Measurements from ENCODE around the gene SPG7.
"Not testable (repeated sequence)": the region's sequence is repeated elsewhere in the genome, so short reads cannot be mapped to it uniquely, and the experiment has no call there.

Gene SPG7

DNA sequence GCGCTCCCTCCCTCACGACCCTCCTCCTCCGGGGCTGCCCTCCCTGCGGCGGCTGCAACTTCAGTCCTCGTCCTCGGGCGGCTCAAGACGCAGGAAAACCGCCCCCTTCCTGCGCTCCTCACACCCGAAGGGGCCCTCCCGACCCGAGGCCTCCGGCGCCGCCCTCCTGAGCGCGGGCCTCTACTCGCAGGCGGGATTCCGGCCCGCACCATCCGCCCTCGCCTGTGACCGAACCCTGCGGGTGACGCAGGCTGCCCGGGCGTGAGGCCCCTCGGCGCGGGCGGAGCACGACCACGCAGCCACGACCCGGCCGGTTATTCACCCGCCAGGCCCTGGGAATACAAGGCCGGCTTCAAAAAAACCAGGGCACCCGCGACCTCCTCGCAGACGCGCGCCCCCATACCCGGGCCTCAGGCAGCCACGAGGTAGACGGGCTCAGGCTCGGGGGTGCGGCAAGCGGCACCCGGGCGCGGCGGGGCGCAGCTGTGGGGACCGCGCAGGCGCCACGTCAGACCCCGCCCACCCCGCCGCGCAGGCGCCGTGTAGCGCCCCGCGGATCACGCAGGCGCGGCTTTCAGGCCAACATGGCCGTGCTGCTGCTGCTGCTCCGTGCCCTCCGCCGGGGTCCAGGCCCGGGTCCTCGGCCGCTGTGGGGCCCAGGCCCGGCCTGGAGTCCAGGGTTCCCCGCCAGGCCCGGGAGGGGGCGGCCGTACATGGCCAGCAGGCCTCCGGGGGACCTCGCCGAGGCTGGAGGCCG is at the start of gene SPG7:
TSS of gene SPG7 (plus strand) at position 570 of the 757 bp plus-strand sequence. CDS start at position 585, 15 bp downstream.
- DNase-seq, result peak; percentile 98

DNA sequence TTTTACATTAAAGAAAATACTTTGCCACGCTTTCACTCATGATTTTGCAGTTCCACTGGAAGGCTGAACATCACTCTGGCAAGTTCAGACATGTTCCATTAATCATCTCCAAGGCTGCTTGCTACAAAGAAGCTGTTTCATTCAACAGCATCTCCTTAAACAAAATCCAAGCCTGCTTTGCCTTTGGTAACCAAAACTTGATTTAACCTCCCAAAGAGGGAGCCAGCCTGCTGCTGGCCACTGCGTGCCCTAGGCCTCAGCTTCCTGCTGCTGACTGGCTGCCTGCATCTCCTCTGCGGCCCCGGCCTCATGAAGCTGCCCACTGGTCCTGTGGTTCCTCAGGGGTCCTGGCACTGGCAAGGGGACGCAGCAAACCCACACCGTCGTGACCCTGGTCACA is 49.7 kb upstream of the SPG7 start:
- no peak for DNase-seq

DNA sequence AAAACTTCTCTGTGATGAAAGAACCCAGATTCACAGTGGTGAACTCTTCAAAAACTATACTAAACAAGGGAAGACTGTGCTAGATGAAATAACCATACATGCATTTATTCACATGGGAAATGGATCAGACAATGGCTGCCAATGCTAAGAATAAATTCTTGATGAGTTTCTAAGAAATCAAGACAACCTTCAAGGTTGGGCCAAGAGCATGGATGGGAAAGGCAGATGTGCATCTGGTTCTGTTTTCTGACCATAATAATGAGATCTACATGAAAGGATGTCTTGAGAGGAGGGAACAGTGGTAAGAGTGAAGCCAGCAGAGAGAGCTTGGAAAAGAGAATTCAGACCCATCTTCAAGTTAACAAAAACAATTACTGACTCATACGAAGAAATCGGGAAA is 49.2 kb upstream of the SPG7 start:
- no peak for DNase-seq

DNA sequence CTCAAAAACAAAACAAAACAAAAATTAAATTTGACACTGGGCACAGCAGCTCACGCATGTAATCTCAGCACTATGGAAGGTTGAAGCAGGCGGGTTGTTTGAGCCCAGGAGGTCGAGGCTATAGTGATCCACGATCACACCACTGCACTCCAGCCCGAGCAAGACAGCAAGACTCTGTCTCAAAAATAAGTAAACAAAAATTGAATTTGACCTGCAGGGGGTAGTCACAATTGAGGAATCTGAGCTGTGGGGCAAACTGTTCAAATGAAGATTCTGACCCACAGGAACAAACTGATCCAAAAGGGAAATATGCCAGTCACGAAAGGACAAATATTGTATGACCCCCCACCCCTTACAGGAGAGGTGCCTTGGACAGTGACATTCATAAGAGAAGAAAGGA is 47.6 kb upstream of the SPG7 start:
- DNase-seq, result no peak

DNA sequence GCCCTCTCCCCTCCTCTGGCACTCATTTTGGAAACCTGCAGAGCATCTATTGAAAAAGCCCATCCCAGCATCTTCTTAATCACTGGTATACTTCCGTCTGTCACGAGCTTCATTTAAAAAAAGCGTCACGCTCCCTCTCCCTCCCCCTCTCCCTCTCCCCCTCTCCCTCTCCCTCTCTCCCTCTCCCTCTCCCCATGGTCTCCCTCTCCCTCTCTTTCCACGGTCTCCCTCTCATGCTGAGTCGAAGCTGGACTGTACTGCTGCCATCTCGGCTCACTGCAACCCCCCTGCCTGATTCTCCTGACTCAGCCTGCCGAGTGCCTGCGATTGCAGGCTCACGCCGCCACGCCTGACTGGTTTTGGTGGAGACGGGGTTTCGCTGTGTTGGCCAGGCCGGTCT is 46.3 kb upstream of the SPG7 start:
- not testable (repeated sequence) for DNase-seq

DNA sequence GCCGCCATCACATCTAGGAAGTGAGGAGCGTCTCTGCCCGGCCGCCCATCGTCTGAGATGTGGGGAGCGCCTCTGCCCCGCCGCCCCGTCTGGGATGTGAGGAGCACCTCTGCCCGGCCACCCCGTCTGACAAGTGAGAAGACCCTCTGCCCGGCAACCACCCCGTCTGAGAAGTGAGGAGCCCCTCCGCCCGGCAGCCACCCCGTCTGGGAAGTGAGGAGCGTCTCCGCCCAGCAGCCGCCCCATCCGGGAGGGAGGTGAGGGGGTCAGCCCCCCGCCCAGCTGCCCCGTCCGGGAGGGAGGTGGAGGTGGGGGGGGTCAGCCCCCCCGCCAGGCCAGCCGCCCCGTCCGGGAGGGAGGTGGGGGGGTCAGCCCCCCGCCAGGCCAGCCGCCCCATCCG is 45.6 kb upstream of the SPG7 start:
- not testable (repeated sequence) for DNase-seq

DNA sequence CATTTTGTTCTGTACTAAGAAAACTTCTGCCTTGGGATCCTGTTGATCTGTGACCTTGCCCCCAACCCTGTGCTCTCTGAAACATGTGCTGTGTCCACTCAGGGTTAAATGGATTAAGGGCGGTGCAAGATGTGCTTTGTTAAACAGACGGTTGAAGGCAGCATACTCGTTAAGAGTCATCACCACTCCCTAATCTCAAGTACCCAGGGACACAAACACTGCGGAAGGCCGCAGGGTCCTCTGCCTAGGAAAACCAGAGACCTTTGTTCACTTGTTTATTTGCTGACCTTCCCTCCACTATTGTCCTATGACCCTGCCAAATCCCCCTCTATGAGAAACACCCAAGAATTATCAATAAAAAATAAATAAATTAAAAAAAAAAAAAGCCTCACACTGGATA is 44.9 kb upstream of the SPG7 start:
- DNase-seq, result not testable (repeated sequence)

DNA sequence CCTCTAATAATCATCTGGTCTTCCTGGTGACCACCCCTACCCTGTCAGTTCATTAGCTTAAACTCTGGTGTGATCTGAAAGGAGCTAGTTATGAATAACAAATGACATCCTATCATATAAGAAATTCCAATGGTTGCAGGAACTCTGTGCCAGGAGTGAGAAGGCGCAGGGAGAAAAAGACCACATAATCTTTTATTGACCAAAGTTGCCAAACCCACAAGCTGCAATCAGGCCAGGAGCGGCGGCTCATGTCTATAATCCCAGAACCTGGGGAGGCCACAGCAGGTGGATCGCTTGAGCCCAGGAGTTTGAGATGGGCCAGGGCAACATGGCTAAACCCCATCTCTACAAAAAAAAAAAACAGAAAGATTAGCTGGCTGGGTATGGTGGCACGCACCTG is 41.3 kb upstream of the SPG7 start:
- no peak for DNase-seq

DNA sequence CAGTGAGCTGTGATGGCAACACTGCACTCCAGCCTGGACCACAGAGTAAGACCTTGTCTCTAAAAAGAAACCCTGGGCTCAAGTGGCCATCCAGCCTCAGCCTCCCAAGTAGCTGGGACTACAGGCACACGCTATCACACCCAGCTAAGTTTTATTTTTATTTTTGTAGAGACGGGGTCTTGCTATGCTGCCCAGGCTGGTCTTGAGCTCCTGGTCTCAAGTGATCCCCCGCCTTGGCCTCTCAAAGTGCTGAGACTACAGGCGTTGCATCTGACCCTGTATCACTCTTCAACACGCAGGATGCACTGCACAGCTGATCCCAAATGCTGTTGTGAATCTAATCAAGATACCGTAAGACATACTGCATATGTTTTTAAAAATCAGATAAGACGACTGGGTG is 40.8 kb upstream of the SPG7 start:
- no peak for DNase-seq

DNA sequence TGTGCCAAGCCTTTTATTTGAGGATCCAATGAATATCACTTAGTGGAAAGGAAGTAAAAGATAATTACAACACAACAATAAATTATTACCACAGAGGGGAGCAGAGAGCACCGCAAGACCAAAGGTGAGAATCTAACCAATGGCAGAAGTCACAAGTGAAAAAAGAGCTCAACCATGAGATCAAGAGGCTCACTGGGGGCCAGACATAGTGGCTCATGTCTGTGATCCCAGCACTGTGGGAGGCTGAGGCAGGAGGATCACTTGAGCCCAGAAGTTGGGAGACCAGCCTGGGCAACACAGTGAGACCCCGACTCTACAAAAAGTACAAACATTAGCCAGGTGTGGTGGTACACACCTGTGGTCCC is 35.5 kb upstream of the SPG7 start:
- DNase-seq, result no peak

DNA sequence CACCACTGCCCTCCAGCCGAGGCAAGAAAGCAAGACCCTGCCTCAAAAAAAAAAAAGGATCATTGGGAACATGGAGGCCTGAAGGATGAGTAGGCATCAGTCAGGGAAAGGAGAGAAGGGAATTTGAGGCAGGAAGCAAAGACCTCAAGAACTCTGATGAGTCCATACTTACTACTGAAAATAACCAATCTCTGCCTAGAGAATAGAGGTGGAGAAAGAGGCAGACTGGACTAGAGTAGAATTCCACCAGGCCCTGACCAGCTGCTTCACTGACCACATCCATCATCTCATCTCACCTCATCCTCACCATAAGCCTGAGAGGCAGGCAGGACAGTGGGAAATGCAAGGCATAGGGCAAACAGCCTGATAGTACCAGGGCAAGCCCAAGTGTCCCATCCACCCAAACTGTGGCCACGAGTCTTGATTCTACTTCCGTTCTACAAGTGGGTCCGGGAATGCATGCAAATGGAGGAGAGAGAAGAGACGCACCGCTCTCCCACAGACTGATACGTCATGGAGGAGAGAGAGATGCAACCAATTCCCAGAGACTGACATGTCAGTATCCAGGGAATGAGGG is 35.0 kb upstream of the SPG7 start:
- DNase-seq, result no peak

DNA sequence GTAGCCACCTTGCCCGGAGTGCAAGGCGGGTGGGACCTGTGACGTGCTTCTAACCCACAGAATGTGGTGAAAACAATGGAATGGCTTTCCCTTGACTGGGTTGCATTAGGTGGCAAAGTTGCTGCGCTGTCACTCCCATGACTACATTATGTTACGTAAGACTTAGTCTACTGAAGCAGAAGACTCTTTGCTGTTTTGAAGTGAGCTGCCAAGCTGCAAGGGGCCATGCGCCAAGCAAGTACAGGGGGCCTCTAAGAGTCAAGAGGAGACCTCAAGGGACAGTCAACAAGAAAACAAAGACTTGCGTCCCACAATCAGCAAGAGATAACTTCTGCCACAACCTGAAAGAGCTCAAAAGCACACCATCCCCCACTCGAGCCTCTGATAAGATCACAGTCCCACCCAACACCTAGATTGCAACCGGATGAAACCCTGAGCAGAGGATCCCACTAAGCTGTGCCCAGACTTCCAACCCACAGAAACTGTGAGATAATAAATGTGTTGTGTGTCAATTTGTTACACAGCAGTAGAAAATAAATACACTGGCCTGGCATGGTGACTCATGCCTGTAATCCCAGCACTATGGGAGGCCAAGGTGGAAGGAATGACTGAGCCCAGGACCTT is 34.3 kb upstream of the SPG7 start:
- DNase-seq, result no peak

DNA sequence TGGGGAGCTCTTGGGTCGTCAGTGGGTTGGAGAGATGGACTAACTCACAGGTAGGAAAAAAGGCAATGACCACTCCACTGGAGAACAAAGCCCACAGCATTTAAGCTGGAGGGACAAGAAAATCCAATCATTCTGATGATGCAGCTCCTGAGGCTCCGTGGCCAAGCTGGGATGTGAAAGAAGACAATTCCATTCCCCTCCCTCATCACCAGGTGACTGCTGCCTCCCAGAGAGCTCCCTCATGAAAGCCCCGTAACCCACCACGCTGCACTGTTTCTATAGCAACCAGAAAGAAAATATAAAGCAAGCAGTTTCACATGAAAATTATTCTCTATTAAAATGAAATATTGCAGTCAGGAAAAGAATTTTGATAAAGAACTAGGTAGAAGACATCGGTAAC is 33.1 kb upstream of the SPG7 start:
- no peak for DNase-seq

DNA sequence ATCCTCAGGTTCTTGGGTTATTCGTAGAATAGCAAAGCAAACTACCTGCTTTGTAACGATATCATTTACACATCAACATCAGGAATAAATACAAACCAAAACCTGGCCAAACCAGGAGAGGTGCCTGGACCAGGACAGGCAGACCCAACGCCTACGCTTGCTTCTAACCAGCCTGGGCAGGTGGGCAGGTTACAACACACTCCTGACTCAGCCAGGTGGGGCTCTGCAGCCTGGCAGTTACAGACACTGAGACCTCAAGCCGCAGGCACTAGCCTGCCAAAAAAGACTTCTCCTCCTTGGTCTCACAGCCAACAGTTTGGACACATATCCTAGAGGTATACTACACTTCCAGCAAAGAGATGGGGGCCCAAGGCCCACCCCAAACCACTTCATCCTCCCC is 31.8 kb upstream of the SPG7 start:
- DNase-seq, result no peak

DNA sequence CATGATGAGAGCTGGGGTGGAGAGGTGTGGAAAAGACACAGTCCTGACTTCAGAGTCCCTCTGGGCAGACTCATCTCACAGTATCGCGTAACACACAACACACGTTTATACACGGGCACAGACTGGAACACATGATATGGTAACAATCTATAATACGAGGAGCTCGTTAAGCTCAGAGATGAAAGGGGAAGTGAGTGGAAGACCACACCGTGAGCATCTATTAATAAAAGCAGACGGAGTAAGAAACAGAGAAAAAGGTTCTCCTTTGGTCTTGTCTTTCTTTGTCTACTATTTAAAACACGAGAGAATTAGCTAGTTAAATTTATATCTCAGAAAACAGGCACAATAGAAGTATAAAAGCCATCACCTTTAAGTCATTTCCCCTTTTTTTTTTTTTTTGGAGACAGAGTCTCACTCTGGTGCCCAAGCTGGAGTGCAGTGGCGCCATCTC is 31.4 kb upstream of the SPG7 start:
- no peak for DNase-seq

DNA sequence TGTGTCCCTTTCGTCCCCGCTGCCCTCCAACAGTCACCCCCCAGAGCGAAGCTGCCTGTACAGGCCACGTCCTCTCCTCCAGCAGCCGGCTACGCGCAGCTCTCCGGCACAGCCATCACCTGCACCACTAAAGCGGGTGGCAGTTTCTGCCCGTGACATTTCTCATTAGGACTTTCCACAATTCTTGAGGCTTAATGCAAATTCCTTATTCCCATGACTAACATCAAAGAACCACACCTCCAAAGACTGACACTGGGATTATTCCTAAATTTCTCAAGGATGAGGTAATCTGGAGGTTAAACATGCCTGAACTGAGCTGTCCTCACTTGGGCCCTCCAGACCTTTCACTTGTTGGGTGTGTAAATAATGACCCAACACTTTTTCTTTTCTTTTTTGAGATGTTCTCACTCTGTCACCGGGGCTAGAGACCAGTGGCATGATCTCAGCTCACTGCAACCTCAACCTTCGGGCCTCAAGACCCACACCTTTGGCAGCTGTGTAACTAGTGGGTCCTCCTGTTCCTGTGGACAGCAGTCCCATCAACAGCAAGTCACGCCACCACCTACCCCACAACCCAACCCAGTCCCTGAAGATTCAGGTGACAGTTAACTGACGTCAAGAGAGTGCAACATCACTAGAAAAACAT is 29.5 kb upstream of the SPG7 start:
- no peak for DNase-seq

DNA sequence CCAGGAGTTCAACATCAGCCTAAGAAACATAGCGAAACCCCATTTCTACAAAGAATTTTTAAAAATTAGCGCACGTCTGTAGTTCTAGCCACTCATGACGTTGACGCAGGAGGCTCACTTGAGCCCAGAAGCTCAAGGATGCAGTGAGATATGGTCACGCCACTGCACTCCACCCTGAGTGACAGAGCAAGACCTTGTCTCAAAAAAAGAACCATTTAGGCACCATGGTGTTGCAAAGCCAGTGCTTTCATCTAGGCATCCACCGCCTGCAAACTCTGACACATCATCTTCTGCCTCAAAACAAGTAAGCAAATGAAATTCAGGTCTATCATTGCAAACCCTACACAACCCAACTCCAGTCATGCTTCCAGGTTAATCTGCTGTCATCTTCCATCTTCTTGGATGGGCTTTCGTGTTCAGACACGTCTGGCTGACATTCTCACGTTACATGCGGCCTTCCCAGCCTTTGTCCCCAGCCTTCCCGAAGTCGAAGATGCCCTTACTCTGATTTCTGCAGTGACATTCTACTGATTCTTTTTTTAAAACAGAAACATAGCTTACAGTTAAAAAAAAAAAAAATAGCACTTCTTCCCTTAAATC is 26.7 kb upstream of the SPG7 start:
- no peak for DNase-seq

DNA sequence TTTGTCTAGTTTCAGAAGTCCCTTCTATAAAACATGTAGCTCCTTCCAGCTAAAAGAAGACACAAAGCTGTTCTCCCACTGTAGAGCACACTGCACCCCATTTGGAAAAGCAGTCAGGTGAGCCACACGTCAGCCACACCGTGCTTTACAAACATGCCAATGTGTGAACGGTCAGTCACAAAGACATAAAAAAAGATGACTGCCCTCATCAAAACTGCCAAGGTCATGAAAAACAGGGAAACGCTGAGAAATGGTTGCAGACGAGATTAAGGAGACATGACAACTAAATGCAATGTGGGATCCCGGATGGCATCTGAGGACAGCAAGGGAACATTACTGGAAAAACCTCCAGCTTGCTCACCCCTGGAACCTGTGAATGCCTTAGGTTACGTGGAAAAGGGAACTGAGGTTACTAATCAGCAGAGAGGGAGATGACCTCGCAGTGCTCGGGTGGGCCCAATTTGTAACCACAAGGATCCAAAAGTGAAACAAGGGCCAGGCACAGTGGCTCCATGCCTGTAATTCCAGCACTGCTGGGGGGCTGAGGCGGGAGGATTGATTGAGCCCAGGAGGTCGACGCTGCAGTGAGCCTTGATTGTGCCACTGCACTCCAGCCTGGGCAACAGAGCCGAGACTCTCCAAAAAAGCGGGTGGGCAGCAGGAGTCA is 25.9 kb upstream of the SPG7 start:
- no peak for DNase-seq

DNA sequence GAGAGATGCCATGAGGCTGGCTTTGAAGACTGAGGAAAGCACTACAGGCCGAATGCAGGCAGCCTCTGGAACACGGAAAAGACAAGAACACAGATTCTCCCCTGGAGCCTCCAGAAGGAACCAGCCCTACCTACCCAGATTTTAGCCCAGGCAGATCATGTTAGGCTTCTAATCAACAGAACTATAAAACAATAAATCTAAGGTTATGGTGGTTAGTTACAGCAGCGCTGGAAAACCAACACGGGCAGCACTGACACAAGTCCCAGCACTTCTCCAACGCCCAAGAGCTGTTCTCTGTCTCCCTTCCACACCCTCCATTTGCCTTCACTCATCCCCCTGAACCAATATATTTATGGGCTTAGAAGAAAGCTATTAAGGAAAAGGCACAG is 25.4 kb upstream of the SPG7 start:
- DNase-seq, result no peak

DNA sequence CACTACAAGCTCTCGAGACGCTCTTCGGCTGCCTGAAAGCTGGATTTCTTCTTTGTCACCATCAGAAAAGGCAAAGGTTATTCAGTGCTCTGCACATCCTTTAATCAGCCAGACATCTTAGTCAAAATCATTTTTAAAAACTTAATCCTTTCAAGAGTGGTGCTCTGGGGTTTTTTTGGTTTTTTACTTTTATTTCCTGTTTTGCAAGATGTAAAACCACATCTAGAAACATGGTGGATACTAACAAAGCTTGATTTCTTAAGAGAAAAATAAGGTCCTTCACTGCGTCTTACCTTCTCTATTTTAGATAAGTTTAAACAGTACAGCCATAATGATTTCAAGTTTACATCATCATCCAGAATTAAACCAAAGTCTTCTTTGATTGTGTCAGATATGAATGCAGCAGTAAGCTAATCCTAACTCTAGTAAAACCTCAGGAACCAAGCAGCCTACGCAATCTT is 24.1 kb upstream of the SPG7 start:
- no peak for DNase-seq

DNA sequence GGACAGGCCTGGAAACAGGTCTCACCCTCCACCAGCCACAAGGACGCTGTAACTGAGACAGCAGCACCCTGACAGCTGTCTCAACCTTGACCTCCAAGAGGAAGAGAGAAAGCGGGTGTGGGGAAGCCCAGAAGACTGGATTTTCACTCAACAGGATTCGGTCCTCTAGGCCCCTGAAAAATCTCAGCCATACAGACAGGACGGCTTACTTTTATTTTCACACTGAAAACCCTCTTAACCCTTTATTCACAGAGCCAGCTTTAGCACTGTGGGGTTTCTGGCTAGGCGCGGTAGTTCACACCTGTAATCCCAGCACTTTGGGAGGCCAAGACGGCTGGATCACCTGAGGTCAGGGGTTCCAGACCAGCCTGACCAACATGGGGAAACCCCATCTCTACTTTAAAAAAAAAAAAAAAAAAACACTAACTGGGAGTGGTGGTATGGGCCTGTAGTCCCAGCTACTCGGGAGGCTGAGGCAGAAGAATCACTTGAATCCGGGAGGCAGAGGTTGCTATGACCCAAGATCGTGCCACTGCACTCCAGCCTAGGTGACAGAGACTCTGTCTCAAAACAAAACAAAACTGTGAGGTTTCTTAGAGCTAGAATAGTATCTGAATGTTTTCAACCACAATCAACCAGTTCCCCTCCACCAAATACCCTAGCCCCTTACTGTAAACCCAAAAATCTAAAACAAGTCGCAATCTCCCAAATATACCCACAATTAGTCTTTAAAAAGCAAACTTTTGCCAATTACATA is 23.1 kb upstream of the SPG7 start:
- no peak for DNase-seq

DNA sequence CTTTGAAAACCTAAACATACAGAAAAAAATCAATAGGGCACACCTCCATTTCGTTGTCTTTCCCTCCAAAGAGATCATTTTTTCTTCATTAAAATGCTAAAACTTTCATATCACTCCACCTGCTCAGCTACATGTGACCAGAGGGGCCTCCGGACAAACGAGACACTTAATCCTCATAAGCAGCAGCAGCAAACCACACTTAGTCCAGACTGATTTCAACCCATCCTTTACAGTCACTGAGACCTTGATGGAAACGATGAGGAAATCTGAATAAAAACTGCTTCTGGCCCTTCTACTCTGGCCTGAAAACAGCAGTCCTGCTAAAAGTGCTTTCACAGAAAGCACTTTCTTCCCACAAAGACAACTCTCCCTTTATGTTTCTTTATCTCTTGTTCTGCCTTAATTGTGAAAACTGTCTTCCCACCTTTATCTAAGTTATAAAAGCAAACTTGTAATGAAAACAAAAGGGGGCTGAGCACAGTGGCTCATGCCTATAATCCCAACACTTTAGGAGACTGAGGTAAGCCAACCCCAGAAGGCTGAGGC is 22.4 kb upstream of the SPG7 start:
- DNase-seq, result no peak

Data from activated T-cell treated with anti-CD3 and anti-CD28 coated beads, Interleukin-2, amount 50 U/mL, for 1 hour (primary cell).